ENCODE measurements around the gene SLC40A1.
"Not testable (repeated sequence)": the region's sequence is repeated elsewhere in the genome, so short reads cannot be mapped to it uniquely, and the experiment has no call there.

The SLC40A1 gene

GRCh38 chr2:189580658-189581353 lies at the start of gene SLC40A1:
Gene SLC40A1 (minus strand): TSS chr2:189580786. CDS start chr2:189580460, 326 bp downstream.
- DNase-seq (ENCODE audit: low read depth) = peak; percentile 46

GRCh38 chr2:189629531-189630453 lies 49.2 kb upstream of the SLC40A1 start:
- peak; percentile 41 for DNase-seq (ENCODE audit: low read depth)

GRCh38 chr2:189628817-189629530 lies 48.4 kb upstream of the SLC40A1 start:
- no peak for DNase-seq (ENCODE audit: low read depth)

GRCh38 chr2:189627789-189628188 lies 47.2 kb upstream of the SLC40A1 start:
- no peak for DNase-seq (ENCODE audit: low read depth)

- DNase-seq (ENCODE audit: low read depth) = no peak
Measured at GRCh38 chr2:189625636-189626035, 45.0 kb upstream of the SLC40A1 start.

- no peak for DNase-seq (ENCODE audit: low read depth)
Measured at GRCh38 chr2:189624648-189625355, 44.2 kb upstream of the SLC40A1 start.

- DNase-seq (ENCODE audit: low read depth) = no peak
Measured at GRCh38 chr2:189623049-189623448, 42.5 kb upstream of the SLC40A1 start.

- no peak for DNase-seq (ENCODE audit: low read depth)
Measured at GRCh38 chr2:189621781-189622180, 41.2 kb upstream of the SLC40A1 start.

GRCh38 chr2:189618197-189618596 lies 37.6 kb upstream of the SLC40A1 start:
- no peak for DNase-seq (ENCODE audit: low read depth)

GRCh38 chr2:189614585-189614984 lies 34.0 kb upstream of the SLC40A1 start:
- DNase-seq (ENCODE audit: low read depth) = no peak

- DNase-seq (ENCODE audit: low read depth) = peak; percentile 68
Measured at GRCh38 chr2:189613650-189614420, 33.2 kb upstream of the SLC40A1 start.

GRCh38 chr2:189613077-189613636 lies 32.6 kb upstream of the SLC40A1 start:
- peak; percentile 93 for DNase-seq (ENCODE audit: low read depth)

GRCh38 chr2:189610700-189611099 lies 30.1 kb upstream of the SLC40A1 start:
- DNase-seq (ENCODE audit: low read depth) = no peak

GRCh38 chr2:189609853-189610252 lies 29.3 kb upstream of the SLC40A1 start:
- no peak for DNase-seq (ENCODE audit: low read depth)

- DNase-seq (ENCODE audit: low read depth) = peak; percentile 35
Measured at GRCh38 chr2:189609423-189609816, 28.8 kb upstream of the SLC40A1 start.

GRCh38 chr2:189608795-189609422 lies 28.3 kb upstream of the SLC40A1 start:
- DNase-seq (ENCODE audit: low read depth) = peak; percentile 64

GRCh38 chr2:189608170-189608569 lies 27.6 kb upstream of the SLC40A1 start:
- DNase-seq (ENCODE audit: low read depth) = no peak

- DNase-seq (ENCODE audit: low read depth) = no peak
Measured at GRCh38 chr2:189602233-189602632, 21.6 kb upstream of the SLC40A1 start.

GRCh38 chr2:189601652-189602051 lies 21.1 kb upstream of the SLC40A1 start:
- not testable (repeated sequence) for DNase-seq (ENCODE audit: low read depth)

GRCh38 chr2:189601043-189601442 lies 20.5 kb upstream of the SLC40A1 start:
- DNase-seq (ENCODE audit: low read depth) = peak; percentile 36

Data from EH (cell line).